ENCODE data around the gene PPP1R16B.

Gene PPP1R16B

GRCh38 chr20:38881806-38882440 lies 76.4 kb downstream of the PPP1R16B start:
- Histone ChIP-seq H3K9me3 (no peaks in the 10 kb centered on the region), H3K4me1 (ENCODE audit: control insufficient read depth in 1 of 2, insufficient read depth in 1 of 2, low read depth in 1 of 2, low read length in 1 of 2) (peaks cover 4 to 7% of the 10 kb centered on the region in 2 experiments), H3K27ac (no peak overlapping the region), H3K4me3 (ENCODE audit: low read depth in 1 of 2, low read length in 1 of 2) (no peak overlapping the region), H3K27me3 (peaks cover 26% of the 10 kb centered on the region), H3K36me3 (no peaks in the 10 kb centered on the region)
- no peak for TF ChIP-seq CTCF (IDR thresholded peaks at IDR 0.05)

GRCh38 chr20:38882600-38882999 lies 77.1 kb downstream of the PPP1R16B start:
- Histone ChIP-seq H3K27ac (no peak overlapping the region), H3K27me3 (peaks cover 26% of the 10 kb centered on the region), H3K9me3 (no peaks in the 10 kb centered on the region), H3K36me3 (no peaks in the 10 kb centered on the region), H3K4me1 (ENCODE audit: control insufficient read depth in 1 of 2, insufficient read depth in 1 of 2, low read depth in 1 of 2, low read length in 1 of 2) (peaks cover 4 to 7% of the 10 kb centered on the region in 2 experiments), H3K4me3 (ENCODE audit: low read depth in 1 of 2, low read length in 1 of 2) (no peak overlapping the region)
- TF ChIP-seq CTCF (IDR thresholded peaks at IDR 0.05) = no peak

GRCh38 chr20:38883081-38883980 lies 77.8 kb downstream of the PPP1R16B start:
- no peak for TF ChIP-seq CTCF (IDR thresholded peaks at IDR 0.05)
- Histone ChIP-seq H3K27me3 (peaks cover 22% of the 10 kb centered on the region), H3K4me3 (ENCODE audit: low read depth in 1 of 2, low read length in 1 of 2) (no peak overlapping the region), H3K36me3 (no peaks in the 10 kb centered on the region), H3K27ac (no peak overlapping the region), H3K9me3 (no peaks in the 10 kb centered on the region), H3K4me1 (ENCODE audit: control insufficient read depth in 1 of 2, insufficient read depth in 1 of 2, low read depth in 1 of 2, low read length in 1 of 2) (peaks cover 4 to 7% of the 10 kb centered on the region in 2 experiments)

- TF ChIP-seq CTCF (IDR thresholded peaks at IDR 0.05) = no peak
- Histone ChIP-seq H3K27ac (no peak overlapping the region), H3K36me3 (no peaks in the 10 kb centered on the region), H3K27me3 (peaks cover 15% of the 10 kb centered on the region), H3K4me1 (ENCODE audit: control insufficient read depth in 1 of 2, insufficient read depth in 1 of 2, low read depth in 1 of 2, low read length in 1 of 2) (peaks cover 4 to 7% of the 10 kb centered on the region in 2 experiments), H3K9me3 (no peaks in the 10 kb centered on the region), H3K4me3 (ENCODE audit: low read depth in 1 of 2, low read length in 1 of 2) (no peak overlapping the region)
These were observed 78.7 kb downstream of the PPP1R16B start for GRCh38 chr20:38883981-38884733.

- Histone ChIP-seq H3K4me1 (ENCODE audit: control insufficient read depth in 1 of 2, insufficient read depth in 1 of 2, low read depth in 1 of 2, low read length in 1 of 2) (peaks cover 4 to 7% of the 10 kb centered on the region in 2 experiments), H3K27ac (no peak overlapping the region), H3K27me3 (peaks cover 5% of the 10 kb centered on the region), H3K9me3 (no peaks in the 10 kb centered on the region), H3K36me3 (no peaks in the 10 kb centered on the region), H3K4me3 (ENCODE audit: low read depth in 1 of 2, low read length in 1 of 2) (no peak overlapping the region)
- no peak for TF ChIP-seq CTCF (IDR thresholded peaks at IDR 0.05)
These were observed 79.9 kb downstream of the PPP1R16B start for GRCh38 chr20:38885357-38885756.

Data from neutrophil (primary cell).